IMR-90 (cell line): ENCODE data around the gene RNF144A. TPM values are rescaled to one million over a fixed set of nuclear protein-coding genes. Genes with fewer than 3 reads are reported as not detected.

ENCODE experiments used
- ATAC-seq: fragments of 200-7000 bp; cut with Tn5 transposase; 2 replicates; pipeline ENCODE4 v1.9.1; 2020; ENCODE audit warnings: low read depth, mild to moderate bottlenecking, moderate library complexity
- BruUV-seq: library from RNA; stranded (reverse); fragments of 400-500 nt; replicated peaks from 2 replicates; lab custom pipeline; 2021; lab: Mats Ljungman, UMichigan
- CTCF ChIA-PET: fragments of 300-600 bp; formaldehyde crosslinking; extraction: SDS; loops from one replicate; lab custom pipeline; 2021; ENCODE audit warnings: antibody characterized with exemption; lab: Yijun Ruan, JAX
- POLR2A ChIA-PET: fragments of 300-600 bp; sonication (Branson Sonifier 250); formaldehyde crosslinking; loops from one replicate; lab custom pipeline; 2022; ENCODE audit warnings: antibody characterized with exemption; ENCODE audit not compliant: unreplicated experiment; lab: Charles Lee
- DNase-seq: peaks from one replicate; pipeline ENCODE4 v3.0.0; 2013
- H2AFZ ChIP-seq: replicated peaks from 2 replicates; pipeline ENCODE3; 2013; ENCODE audit warnings: low read length, mild to moderate bottlenecking; ENCODE audit not compliant: poor library complexity
- H2AK5ac ChIP-seq: 2 replicates; pipeline ENCODE4 v1.6.1; 2013; ENCODE audit warnings: low read depth, low read length, inconsistent platforms
- H2AK9ac ChIP-seq: replicated peaks from 2 replicates; pipeline ENCODE3; 2013; ENCODE audit warnings: mild to moderate bottlenecking, low read depth, low read length, moderate library complexity; ENCODE audit not compliant: poor library complexity
- H2BK120ac ChIP-seq: 2 replicates; pipeline ENCODE4 v1.6.1; 2013; ENCODE audit warnings: low read depth, low read length, inconsistent platforms
- H2BK15ac ChIP-seq: 3 replicates; pipeline ENCODE4 v1.6.1; 2013; ENCODE audit warnings: low read depth, low read length, inconsistent platforms
- H2BK20ac ChIP-seq: 2 replicates; pipeline ENCODE4 v1.6.1; 2013; ENCODE audit warnings: low read depth, mild to moderate bottlenecking, inconsistent platforms, low read length, moderate library complexity
- H2BK5ac ChIP-seq: 2 replicates; pipeline ENCODE4 v1.6.1; 2013; ENCODE audit warnings: mild to moderate bottlenecking, low read depth, low read length, inconsistent platforms; ENCODE audit not compliant: poor library complexity, severe bottlenecking
- H3K14ac ChIP-seq: replicated peaks from 2 replicates; pipeline ENCODE4 v1.6.1; 2013; ENCODE audit warnings: low read depth, low read length, inconsistent platforms
- H3K18ac ChIP-seq: 2 replicates; pipeline ENCODE4 v1.6.1; 2013; ENCODE audit warnings: low read depth, low read length, control low read depth
- H3K23ac ChIP-seq: 2 replicates; pipeline ENCODE4 v1.6.1; 2013; ENCODE audit warnings: low read depth, low read length, inconsistent platforms
- H3K27ac ChIP-seq: 2 replicates; pipeline ENCODE4 v1.5.1; 2013; ENCODE audit warnings: mild to moderate bottlenecking, control low read depth, low read length; ENCODE audit not compliant: insufficient read depth
- H3K27me3 ChIP-seq: 2 replicates; pipeline ENCODE4 v1.6.1; 2013; ENCODE audit warnings: low read length; ENCODE audit not compliant: control insufficient read depth, insufficient read depth
- H3K36me3 ChIP-seq: 2 replicates; pipeline ENCODE4 v1.6.1; 2013; ENCODE audit warnings: low read length, mixed read lengths; ENCODE audit not compliant: control insufficient read depth, insufficient read depth
- H3K4ac ChIP-seq: 2 replicates; pipeline ENCODE4 v1.6.1; 2013; ENCODE audit warnings: low read depth, low read length, inconsistent platforms
- H3K4me1 ChIP-seq: 2 replicates; pipeline ENCODE4 v1.6.1; 2013; ENCODE audit warnings: low read length, mixed read lengths; ENCODE audit not compliant: control insufficient read depth, insufficient read depth
- H3K4me2 ChIP-seq: 2 replicates; pipeline ENCODE4 v1.6.1; 2013; ENCODE audit warnings: low read depth, mild to moderate bottlenecking, control low read depth, low read length, moderate library complexity
- H3K4me3 ChIP-seq: 2 replicates; pipeline ENCODE4 v1.5.1; 2013; ENCODE audit warnings: low read depth, mild to moderate bottlenecking, control low read depth, low read length, moderate library complexity; ENCODE audit not compliant: insufficient read depth
- H3K56ac ChIP-seq: 2 replicates; pipeline ENCODE4 v1.6.1; 2013; ENCODE audit warnings: low read length, inconsistent platforms; ENCODE audit not compliant: insufficient read depth; ENCODE audit errors: extremely low read depth
- H3K79me1 ChIP-seq, 2 experiments: 2 replicates each; pipeline ENCODE4 v1.6.1; 2013; ENCODE audit warnings: low read length in 2 of 2, inconsistent platforms in 1 of 2, low read depth in 1 of 2
- H3K9ac ChIP-seq: 2 replicates; pipeline ENCODE4 v1.6.1; 2013; ENCODE audit warnings: low read depth, low read length, control low read depth
- H3K9me1 ChIP-seq: 2 replicates; pipeline ENCODE4 v1.6.1; 2013; ENCODE audit warnings: low read length, inconsistent platforms; ENCODE audit not compliant: insufficient read depth
- H3K9me3 ChIP-seq: 2 replicates; pipeline ENCODE4 v1.6.1; 2013; ENCODE audit warnings: low read length; ENCODE audit not compliant: control insufficient read depth, insufficient read depth
- H4K20me1 ChIP-seq: 2 replicates; pipeline ENCODE4 v1.6.1; 2013; ENCODE audit warnings: low read length, inconsistent platforms; ENCODE audit not compliant: insufficient read depth
- H4K5ac ChIP-seq: 2 replicates; pipeline ENCODE4 v1.6.1; 2013; ENCODE audit warnings: mild to moderate bottlenecking, low read depth, low read length, control low read depth
- H4K8ac ChIP-seq, 2 experiments: 2 replicates each; pipeline ENCODE4 v1.6.1; 2013; ENCODE audit warnings: low read depth in 2 of 2, low read length in 2 of 2, control low read depth in 1 of 2, inconsistent platforms in 1 of 2
- H4K91ac ChIP-seq: 2 replicates; pipeline ENCODE4 v1.6.1; 2013; ENCODE audit warnings: low read depth, low read length, inconsistent platforms; ENCODE audit not compliant: insufficient read depth
- POLR2A ChIP-seq: IDR thresholded peaks from 2 replicates; pipeline ENCODE4 v1.6.1; 2012; ENCODE audit warnings: mild to moderate bottlenecking, low read depth, low read length
- WGBS, 2 experiments: methylation state at CpG; one replicate each; pipeline versions ENCODE4 v1.1.5 to v1.1.7; 2013; ENCODE audit warnings: missing lambda C conversion rate in 2 of 2; ENCODE audit not compliant: insufficient read length in 1 of 2; ENCODE audit errors: extremely low coverage in 2 of 2; 5-methylcytosine and 5-hydroxymethylcytosine counted together
- dilution Hi-C: fragments of 300-500 bp; cut with HindIII; formaldehyde crosslinking; loops from one replicate; pipeline ENCODE4 v1.14.3; 2018; ENCODE audit warnings: low sequenced_read_pairs; ENCODE audit not compliant: unreplicated experiment
- in situ Hi-C: fragments of 300-500 bp; cut with MboI; formaldehyde crosslinking; loops from 3 replicates; pipeline ENCODE4 v1.14.3; 2019; ENCODE audit warnings: low sequenced_read_pairs, inconsistent platforms, mixed read lengths
- intact Hi-C: fragments of 100-400 bp; cut with micrococcal nuclease; formaldehyde crosslinking; loops from 2 replicates; pipeline ENCODE4 v1.10.0; 2022
- polyA plus RNA-seq, 3 experiments: library from polyadenylated mRNA; depleted of rRNA; stranded (reverse); fragments of >200 nt; gene quantifications; 2 replicates each; pipeline ENCODE4 v1.2.3, GENCODE V29; 2012; ENCODE audit warnings: low replicate concordance in 1 of 3
- total RNA-seq: library from RNA; depleted of rRNA; stranded (reverse); fragments of >200 nt; gene quantifications from 2 replicates; pipeline ENCODE4 v1.2.3, GENCODE V29; 2012

Gene RNF144A
- total and polyA plus RNA-seq, 2 of the 4 experiments (the other 2 are of a cell fraction) = 0.18 to 0.26 TPM

GRCh38 chr2:6994536-6995128, 77.4 kb downstream of the RNF144A start:
- H2AK5ac ChIP-seq = no peak overlapping the region
- H2BK5ac ChIP-seq = no peak overlapping the region
- dilution Hi-C loops (no loop called here), in situ Hi-C loops (no loop called here), intact Hi-C loops (no loop called here)
- no peak overlapping the region for H2AFZ ChIP-seq
- H3K23ac ChIP-seq = no peak overlapping the region
- H2AK9ac ChIP-seq = no peak overlapping the region
- ATAC-seq (no peak), DNase-seq (no peak)
- no peaks in the 10 kb centered on the region for H3K36me3 ChIP-seq
- no peak overlapping the region for H2BK15ac ChIP-seq
- no peak overlapping the region for H3K4me2 ChIP-seq
- ChIA-PET CTCF (no interaction called here), POLR2A (no interaction called here)
- no peak for TF ChIP-seq POLR2A
- no peaks in the 10 kb centered on the region for H4K20me1 ChIP-seq
- no peak overlapping the region for H3K18ac ChIP-seq
- H3K14ac ChIP-seq = no peak overlapping the region
- no peak overlapping the region for H3K56ac ChIP-seq
- no peaks in the 10 kb centered on the region for H3K27me3 ChIP-seq
- no peaks in the 10 kb centered on the region for H3K9me3 ChIP-seq
- no peaks in the 10 kb centered on the region for H3K79me1 ChIP-seq
- H3K9ac ChIP-seq = no peak overlapping the region
- H3K4me3 ChIP-seq = no peak overlapping the region
- H4K5ac ChIP-seq = no peak overlapping the region
- BruUV-seq = no TSS peak
- 20% methylated on average over 1 of the region's 12 CpGs; no CpG with 5 or more reads in 1 of the 2 experiments for WGBS, 2 experiments
- H4K91ac ChIP-seq = no peak overlapping the region
- no peak overlapping the region for H4K8ac ChIP-seq
- no peak overlapping the region for H2BK120ac ChIP-seq
- no peak overlapping the region for H3K4ac ChIP-seq
- no peaks in the 10 kb centered on the region for H3K4me1 ChIP-seq
- H2BK20ac ChIP-seq = no peak overlapping the region
- no peak overlapping the region for H3K27ac ChIP-seq
- H3K9me1 ChIP-seq = no peaks in the 10 kb centered on the region
